H1 (cell line): ENCODE data around the gene SOX30. TPM values are rescaled to one million over a fixed set of nuclear protein-coding genes. Genes with fewer than 3 reads are reported as not detected.

Source experiments
- CTCF ChIA-PET: fragments of 300-600 bp; sonication (Branson Sonifier 250); formaldehyde crosslinking; loops from one replicate; lab custom pipeline; 2021; ENCODE audit not compliant: partially characterized antibody; lab: Charles Lee
- POLR2A ChIA-PET: fragments of 300-600 bp; sonication (Branson Sonifier 250); formaldehyde crosslinking; loops from one replicate; lab custom pipeline; 2021; ENCODE audit warnings: inconsistent platforms; ENCODE audit not compliant: partially characterized antibody; lab: Charles Lee
- DNase-seq, 2 experiments: peaks; one replicate each; pipeline versions ENCODE4 v3.0.0 to v3.0.0-alpha.2; 2010 to 2022; ENCODE audit warnings: low spot score in 2 of 2, low read depth in 1 of 2, mixed read lengths in 1 of 2
- FAIRE-seq: peaks from 2 replicates; lab custom pipeline; 2011; peaks lifted over from hg19 to GRCh38; lab: Jason Lieb, UNC
- H2AFZ ChIP-seq: 2 replicates; pipeline ENCODE4 v1.8.1; 2012; ENCODE audit warnings: low read length, inconsistent platforms
- H2AK5ac ChIP-seq: 2 replicates; pipeline ENCODE4 v1.6.1; 2013; ENCODE audit warnings: low read depth, low read length
- H2BK120ac ChIP-seq: replicated peaks from 2 replicates; pipeline ENCODE3; 2013; ENCODE audit warnings: low read depth, low read length, inconsistent platforms
- H2BK12ac ChIP-seq: 2 replicates; pipeline ENCODE4 v1.6.1; 2013; ENCODE audit warnings: low read depth, low read length
- H2BK15ac ChIP-seq: 2 replicates; pipeline ENCODE4 v1.6.1; 2013; ENCODE audit warnings: low read length
- H2BK20ac ChIP-seq: 2 replicates; pipeline ENCODE4 v1.6.1; 2013; ENCODE audit warnings: low read length
- H2BK5ac ChIP-seq: 2 replicates; pipeline ENCODE4 v1.6.1; 2013; ENCODE audit warnings: low read depth, low read length
- H3K14ac ChIP-seq: 2 replicates; pipeline ENCODE4 v1.6.1; 2013; ENCODE audit warnings: inconsistent platforms; ENCODE audit not compliant: insufficient read length
- H3K18ac ChIP-seq: 2 replicates; pipeline ENCODE4 v1.6.1; 2013; ENCODE audit warnings: low read length; ENCODE audit errors: extremely low read depth
- H3K23ac ChIP-seq: 2 replicates; pipeline ENCODE4 v1.6.1; 2013; ENCODE audit warnings: inconsistent platforms; ENCODE audit not compliant: insufficient read length
- H3K23me2 ChIP-seq: 2 replicates; pipeline ENCODE4 v1.6.1; 2013; ENCODE audit warnings: low read depth, low read length
- H3K27ac ChIP-seq: 2 replicates; pipeline ENCODE4 v1.6.1; 2011; ENCODE audit warnings: low read depth, low read length, inconsistent platforms
- H3K27me3 ChIP-seq, 4 experiments: replicated peaks in 1 of 4; 1 replicate in 1 of 4; 2 replicates in 3 of 4; pipeline versions ENCODE4 v1.6.1 to v1.8.1; 2011 to 2013; ENCODE audit warnings: low read length in 3 of 4, mild to moderate bottlenecking in 3 of 4, inconsistent platforms in 2 of 4, mixed read lengths in 2 of 4, moderate library complexity in 1 of 4; ENCODE audit not compliant: control insufficient read depth in 3 of 4, insufficient read depth in 3 of 4; ENCODE audit errors: extremely low read depth in 1 of 4
- H3K36me3 ChIP-seq, 4 experiments: 2 replicates each; pipeline versions ENCODE4 v1.6.1 to v1.8.1; 2011 to 2013; ENCODE audit warnings: mild to moderate bottlenecking in 4 of 4, low read length in 3 of 4, moderate library complexity in 2 of 4, control low read depth in 1 of 4, inconsistent platforms in 1 of 4; ENCODE audit not compliant: insufficient read depth in 4 of 4, control insufficient read depth in 2 of 4
- H3K4ac ChIP-seq: replicated peaks from 2 replicates; pipeline ENCODE3; 2013; ENCODE audit warnings: low read length, low read depth, mixed read lengths, inconsistent platforms; ENCODE audit not compliant: insufficient read length
- H3K4me1 ChIP-seq, 4 experiments: replicated peaks in 1 of 4; 1 replicate in 1 of 4; 2 replicates in 3 of 4; pipeline versions ENCODE4 v1.6.1 to v1.8.1; 2011 to 2013; ENCODE audit warnings: low read length in 3 of 4, inconsistent platforms in 2 of 4, mixed read lengths in 1 of 4; ENCODE audit not compliant: insufficient read depth in 4 of 4, control insufficient read depth in 3 of 4
- H3K4me2 ChIP-seq, 2 experiments: 2 replicates each; pipeline versions ENCODE4 v1.6.1 to v1.8.1; 2011 to 2013; ENCODE audit warnings: low read depth in 2 of 2, low read length in 2 of 2, control low read depth in 1 of 2, inconsistent platforms in 1 of 2, mild to moderate bottlenecking in 1 of 2; ENCODE audit not compliant: insufficient read depth in 1 of 2
- H3K4me3 ChIP-seq, 4 experiments: fragments of 200-600, 300-600 bp in 1 of 4; sonication (generic), shearing (Covaris generic), sonication (Bioruptor Twin) in 1 of 4; 2 replicates each; pipeline versions ENCODE4 v1.5.1 to v1.8.1; 2011 to 2016; ENCODE audit warnings: low read length in 4 of 4, low read depth in 3 of 4, control low read depth in 2 of 4, inconsistent platforms in 2 of 4, mild to moderate bottlenecking in 2 of 4, mixed read lengths in 1 of 4, moderate library complexity in 1 of 4; ENCODE audit not compliant: insufficient read depth in 2 of 4; ENCODE audit errors: extremely low read depth in 1 of 4
- H3K56ac ChIP-seq: replicated peaks from 2 replicates; pipeline ENCODE3; 2013; ENCODE audit warnings: low read depth, mild to moderate bottlenecking, mixed read lengths, low read length, inconsistent platforms; ENCODE audit not compliant: insufficient read length
- H3K79me1 ChIP-seq: 2 replicates; pipeline ENCODE4 v1.6.1; 2013; ENCODE audit warnings: low read depth, low read length, control low read depth
- H3K79me2 ChIP-seq, 2 experiments: 2 replicates each; pipeline versions ENCODE4 v1.6.1 to v1.8.1; 2012 to 2013; ENCODE audit warnings: low read length in 2 of 2, mild to moderate bottlenecking in 2 of 2, inconsistent platforms in 1 of 2; ENCODE audit not compliant: insufficient read depth in 2 of 2, control insufficient read depth in 1 of 2
- H3K9ac ChIP-seq, 4 experiments: replicated peaks in 1 of 4; 1 replicate in 1 of 4; 2 replicates in 3 of 4; pipeline versions ENCODE4 v1.6.1 to v1.8.1; 2011 to 2013; ENCODE audit warnings: low read depth in 3 of 4, low read length in 3 of 4, control low read depth in 2 of 4, mild to moderate bottlenecking in 2 of 4, moderate library complexity in 2 of 4, inconsistent platforms in 1 of 4; ENCODE audit errors: extremely low read depth in 1 of 4
- H3K9me3 ChIP-seq, 2 experiments: 2 replicates each; pipeline versions ENCODE4 v1.6.1 to v1.8.1; 2012 to 2013; ENCODE audit warnings: mild to moderate bottlenecking in 2 of 2, moderate library complexity in 2 of 2, control low read depth in 1 of 2, inconsistent platforms in 1 of 2, low read depth in 1 of 2, low read length in 1 of 2, mixed read lengths in 1 of 2; ENCODE audit not compliant: insufficient read depth in 2 of 2
- H4K20me1 ChIP-seq, 2 experiments: replicated peaks in 1 of 2; 2 replicates each; pipeline versions ENCODE3 to v1.8.1; 2011 to 2013; ENCODE audit warnings: inconsistent platforms in 2 of 2, low read length in 2 of 2, mild to moderate bottlenecking in 1 of 2; ENCODE audit not compliant: insufficient read depth in 2 of 2, control insufficient read depth in 1 of 2
- H4K5ac ChIP-seq: 2 replicates; pipeline ENCODE4 v1.6.1; 2013; ENCODE audit warnings: low read length, low read depth, mixed read lengths, inconsistent platforms; ENCODE audit not compliant: insufficient read length
- H4K8ac ChIP-seq: 2 replicates; pipeline ENCODE4 v1.8.0; 2013; ENCODE audit warnings: mild to moderate bottlenecking, moderate library complexity, low read length, inconsistent platforms; ENCODE audit not compliant: insufficient read depth; ENCODE audit errors: extremely low read depth
- H4K91ac ChIP-seq: replicated peaks from 2 replicates; pipeline ENCODE3; 2013; ENCODE audit warnings: low read length, mixed read lengths, inconsistent platforms; ENCODE audit not compliant: insufficient read length
- BACH1 ChIP-seq: IDR thresholded peaks from 2 replicates; pipeline ENCODE4 v1.6.1; 2012; ENCODE audit warnings: low read length, improper control_type of control experiment
- CEBPB ChIP-seq: IDR thresholded peaks from 2 replicates; pipeline ENCODE4 v1.6.1; 2012; ENCODE audit warnings: low read depth, low read length
- PHF8 ChIP-seq: fragments of 200-600 bp; sonication (generic); conservative IDR thresholded peaks from 2 replicates; pipeline ENCODE4 v1.7.1; 2012; ENCODE audit warnings: low read depth, mild to moderate bottlenecking, inconsistent platforms, low read length, moderate library complexity
- WGBS, 2 experiments: shearing (Covaris generic) in 1 of 2; methylation state at CpG; one replicate each; pipeline versions ENCODE4 v1.1.6 to v1.1.7; 2013 to 2015; ENCODE audit warnings: low lambda C conversion rate in 2 of 2, mixed read lengths in 2 of 2, inconsistent platforms in 1 of 2, low coverage in 1 of 2, missing lambda C conversion rate in 1 of 2; ENCODE audit not compliant: insufficient replicate concordance in 2 of 2, insufficient coverage in 1 of 2, insufficient read length in 1 of 2; ENCODE audit errors: extremely low coverage in 1 of 2, missing lambda C conversion rate in 1 of 2; 5-methylcytosine and 5-hydroxymethylcytosine counted together
- long read RNA-seq, 2 experiments: library from RNA in 1 of 2; library from capped mRNA in 1 of 2; stranded (forward); transcript quantifications; one replicate each; pipeline ENCODE4 v2.0.0, GENCODE V29; 2021; ENCODE audit warnings: inconsistent platforms in 1 of 2
- polyA minus RNA-seq, 3 experiments: library from RNA; depleted of rRNA, polyadenylated mRNA; stranded (reverse); fragments of >200 nt; gene quantifications; 1 replicate in 2 of 3; 2 replicates in 1 of 3; pipeline ENCODE4 v1.2.3, GENCODE V29; 2011
- polyA plus RNA-seq, 7 experiments: library from polyadenylated mRNA; depleted of rRNA in 3 of 7; stranded (reverse) in 5 of 7; unstranded in 2 of 7; fragments of >200 nt in 5 of 7; fragments of 200-250 nt in 2 of 7; gene quantifications; 1 replicate in 5 of 7; 2 replicates in 1 of 7; 4 replicates in 1 of 7; pipeline versions ENCODE4 v1.2.1 to v1.2.3, GENCODE V29; 2011 to 2013; ENCODE audit warnings: missing spikeins in 2 of 7, mixed read lengths in 2 of 7
- total RNA-seq: library from RNA; stranded (reverse); fragmentation: NEBNext Ultra II Directional; extraction: Animal tissue kit (Norgen Biotek cat#: 25700); gene quantifications from 2 replicates; pipeline ENCODE4 v1.2.1, GENCODE V29; 2021

Gene SOX30
- total RNA-seq (not detected in 2 replicates), polyA plus RNA-seq (2011; rRNA removed) (0.24 and 0.35 TPM in 2 replicates), polyA minus RNA-seq (2011; rRNA and poly(A)+ RNA removed) (0.07 and 0.25 TPM in 2 replicates)
- polyA plus RNA-seq (2011; cell fraction: cytosol; rRNA removed) = 0.14 TPM
- 0.17 TPM for polyA plus RNA-seq (2011; cell fraction: nucleus; rRNA removed)
- polyA plus RNA-seq (2012, experiment 1 of 2) = 0.19 to 0.21 TPM (median 0.21 TPM) in 4 replicates
- polyA plus RNA-seq (2012, experiment 2 of 2) = 0.10 TPM
- 0.26 TPM for polyA plus RNA-seq (2013, experiment 1 of 2)
- 0.15 TPM for polyA plus RNA-seq (2013, experiment 2 of 2)
- not detected for polyA minus RNA-seq (2011; cell fraction: cytosol; rRNA and poly(A)+ RNA removed)
- polyA minus RNA-seq (2011; cell fraction: nucleus; rRNA and poly(A)+ RNA removed) = not detected
- long read RNA-seq, experiment 1 = 0 reads
- long read RNA-seq, experiment 2 = 0 reads

DNA sequence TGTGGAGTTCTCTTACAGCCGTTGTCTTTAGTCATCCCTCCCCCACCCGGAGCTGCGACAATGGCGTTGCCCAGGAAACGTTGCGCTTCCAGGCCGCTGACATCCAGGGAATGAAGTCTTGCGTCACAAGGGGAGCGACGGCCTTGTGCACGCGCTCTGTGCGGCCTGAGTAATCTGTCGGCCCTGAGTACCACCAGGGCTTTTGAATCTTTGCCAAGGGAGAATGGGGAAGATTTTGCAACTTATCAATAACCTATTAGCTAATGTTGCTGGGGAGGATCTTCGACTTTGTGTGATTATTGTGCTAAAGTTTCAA is at the start of gene SOX30:
SOX30 (minus strand) TSS at position 62 of the 316 bp plus-strand sequence. CDS start 360 bp downstream, outside the sequence.
- H2BK12ac ChIP-seq = peak within 1 kb of the TSS; percentile 77; the same call in 1 of the 2 replicates
- no peaks in the 10 kb centered on the region for H3K36me3 ChIP-seq
- H2BK20ac ChIP-seq = no peak within 1 kb of the TSS
- 96% methylated on average over 15 of the region's 15 CpGs; no CpG with 5 or more reads in 1 of the 2 experiments for WGBS, 2 experiments
- POLR2A ChIA-PET = no interaction called here
- peak within 1 kb of the TSS; percentile 38; the same call in 1 of the 2 replicates for H2AFZ ChIP-seq
- H3K23ac ChIP-seq = no peak within 1 kb of the TSS
- H3K4me2 ChIP-seq = peak within 1 kb of the TSS; percentile 58 to 60
- H3K4me3 ChIP-seq = peak within 1 kb of the TSS; percentile 21 to 52 (median 32); a peak in 6 of 8 replicates
- H3K18ac ChIP-seq = peak within 1 kb of the TSS; percentile 42
- H3K79me2 ChIP-seq = no peaks in the 10 kb centered on the region
- no peaks in the 10 kb centered on the region; the same call in 1 of the 2 replicates for H3K23me2 ChIP-seq
- H3K9ac ChIP-seq = peak within 1 kb of the TSS in 1 of 4 experiments; percentile 25; a peak in 1 of 7 replicates
- peak within 1 kb of the TSS; percentile 91 for H4K91ac ChIP-seq
- TF ChIP-seq BACH1 (no peak), CEBPB (peak; percentile 65), PHF8 (no peak)
- H3K9me3 ChIP-seq = peaks cover 10 to 21% of the 10 kb centered on the region in 2 experiments
- H2BK15ac ChIP-seq = 0 out of 2 replicates have a peak within 1 kb of the TSS, but pooled peaks have one; percentile 81
- CTCF ChIA-PET = interaction anchor here (1.2 to 2.8 kb wide), 5 partner anchors 8 to 91 kb away, joined by 4 to 14 read pairs (median 8); partner anchors contain the start of gene LSM11
- no peak within 1 kb of the TSS for H3K14ac ChIP-seq
- H3K27ac ChIP-seq = no peak within 1 kb of the TSS
- H2BK120ac ChIP-seq = peak within 1 kb of the TSS; percentile 72
- no peak within 1 kb of the TSS for H2AK5ac ChIP-seq
- H2BK5ac ChIP-seq = no peak within 1 kb of the TSS
- no peak for FAIRE-seq
- no peak within 1 kb of the TSS for H3K56ac ChIP-seq
- H4K20me1 ChIP-seq = no peaks in the 10 kb centered on the region
- peaks cover 0 to 7% (median 3%) of the 10 kb centered on the region in 4 experiments; a peak in 6 of 7 replicates for H3K27me3 ChIP-seq
- H3K4me1 ChIP-seq = no peaks in the 10 kb centered on the region
- H4K8ac ChIP-seq = peak within 1 kb of the TSS; percentile 88; the same call in 1 of the 2 replicates
- H4K5ac ChIP-seq = no peak within 1 kb of the TSS
- no peak for DNase-seq
- no peaks in the 10 kb centered on the region for H3K79me1 ChIP-seq
- H3K4ac ChIP-seq = no peak within 1 kb of the TSS
